Motor neuron (in vitro differentiated cells): ENCODE measurements around the gene STAM2. TPM values are rescaled to one million over a fixed set of nuclear protein-coding genes. Genes with fewer than 3 reads are reported as not detected.
"Not testable (repeated sequence)": the region's sequence is repeated elsewhere in the genome, so short reads cannot be mapped to it uniquely, and the experiment has no call there.

ENCODE experiments used
- ATAC-seq, 8 experiments: fragments of 200-7000 bp; cut with Tn5 transposase; replicated peaks in 6 of 8; 2 replicates each; pipeline ENCODE4 v1.8.0; 2021; ENCODE audit warnings: mild to moderate bottlenecking in 8 of 8, moderate library complexity in 8 of 8
- H3K27ac ChIP-seq, 2 donors: fragments of 250-450 bp; sonication (Bioruptor Pico); 2 replicates each; pipeline ENCODE4 v1.9.0; 2021; ENCODE audit warnings: antibody characterized with exemption in 2 of 2, mild to moderate bottlenecking in 2 of 2, moderate library complexity in 1 of 2
- H3K4me1 ChIP-seq, 2 donors: fragments of 250-450 bp; sonication (Bioruptor Pico); replicated peaks in 1 of 2; 2 replicates each; pipeline ENCODE4 v1.6.1; 2021; ENCODE audit warnings: antibody characterized with exemption in 2 of 2, mild to moderate bottlenecking in 2 of 2, moderate library complexity in 1 of 2
- H3K4me3 ChIP-seq, 5 donors: fragments of 250-450 bp; sonication (Bioruptor Pico); 2 replicates each; pipeline ENCODE4 v1.9.0; 2021; ENCODE audit warnings: antibody characterized with exemption in 5 of 5, mild to moderate bottlenecking in 5 of 5, moderate library complexity in 4 of 5
- WGBS, 10 experiments: fragments of 450-650 bp; shearing (Covaris generic); methylation state at CpG; one replicate each; pipeline ENCODE4 v1.0.0; 2022; 5-methylcytosine and 5-hydroxymethylcytosine counted together
- in situ Hi-C, 9 experiments: fragments of 400-800 bp; cut with MboI; loops; one replicate each; pipeline ENCODE4 v1.15.0; 2021; ENCODE audit warnings: low sequenced_read_pairs in 9 of 9, low pct_unique_long_range_greater_than_20kb in 2 of 9; ENCODE audit not compliant: unreplicated experiment in 9 of 9
- total RNA-seq, 8 experiments: library from RNA; unstranded; fragments of 300-600 nt; gene quantifications; 2 replicates each; pipeline versions ENCODE4 v1.2.3 to v1.2.4, GENCODE V29; 2022

STAM2 gene
- total RNA-seq, 8 experiments from 2014 or later: 14.3 to 43.9 (median 22.2) TPM

- no CpG with 5 or more reads among the region's 73 CpGs for WGBS, 10 experiments
- Histone ChIP-seq H3K27ac (no peak within 1 kb of the TSS), H3K4me3 (peak within 1 kb of the TSS; percentile 45 to 62 (median 53)), H3K4me1 (peaks cover 0 to 4% of the 10 kb centered on the region in 2 donors)
- peak; percentile 9 to 89 (median 84) for ATAC-seq
- in situ Hi-C loops: no loop called here
These were observed 76.8 kb downstream of the STAM2 start, which contains the start of gene CACNB4 for GRCh38 chr2:152098496-152099366. Gene CACNB4 (minus strand): TSS chr2:152099044.

GRCh38 chr2:152097801-152098495, 77.6 kb downstream of the STAM2 start:
- 0 to 20% (median 1%) methylated on average over 1 to 18 of the region's 52 CpGs; no CpG with 5 or more reads in 1 of the 10 experiments for WGBS, 10 experiments
- H3K27ac ChIP-seq: no peak overlapping the region
- peak; percentile 52 to 77 (median 58) for ATAC-seq
- peaks cover 0 to 4% of the 10 kb centered on the region in 2 donors for H3K4me1 ChIP-seq
- in situ Hi-C loops: no loop called here
- peak overlapping the region; percentile 45 to 62 (median 53) for H3K4me3 ChIP-seq

GRCh38 chr2:152097290-152097800, 78.2 kb downstream of the STAM2 start:
- Histone ChIP-seq H3K27ac (no peak overlapping the region), H3K4me1 (peaks cover 0 to 4% of the 10 kb centered on the region in 2 donors), H3K4me3 (peak overlapping the region; percentile 45 to 62 (median 53))
- peak in 6 of 8 experiments; percentile 5 to 56 (median 32) for ATAC-seq
- 0 to 19% (median 4%) methylated on average over 1 to 11 of the region's 13 CpGs; no CpG with 5 or more reads in 2 of the 10 experiments for WGBS, 10 experiments
- in situ Hi-C loops: no loop called here

GRCh38 chr2:152095146-152095545, 80.4 kb downstream of the STAM2 start:
- in situ Hi-C loops: no loop called here
- peak in 1 of 8 experiments; percentile 2 for ATAC-seq
- Histone ChIP-seq H3K4me3 (no peak overlapping the region), H3K4me1 (peaks cover 0 to 4% of the 10 kb centered on the region in 2 donors), H3K27ac (no peak overlapping the region)
- WGBS, 10 experiments: 13 to 100% (median 67%) methylated on average over 1 of the region's 1 CpG; no CpG with 5 or more reads in 1 of the 10 experiments

GRCh38 chr2:152094014-152094413, 81.5 kb downstream of the STAM2 start:
- in situ Hi-C loops: no loop called here
- no peak for ATAC-seq
- no peak overlapping the region for H3K27ac ChIP-seq
- H3K4me1 ChIP-seq: no peaks in the 10 kb centered on the region
- H3K4me3 ChIP-seq: no peak overlapping the region
- WGBS, 10 experiments: 57 to 100% (median 91%) methylated on average over 1 to 2 of the region's 2 CpGs; no CpG with 5 or more reads in 2 of the 10 experiments

GRCh38 chr2:152093464-152093863, 82.1 kb downstream of the STAM2 start:
- no peak overlapping the region for H3K4me3 ChIP-seq
- 29 to 100% (median 85%) methylated on average over 1 to 2 of the region's 2 CpGs; no CpG with 5 or more reads in 4 of the 10 experiments for WGBS, 10 experiments
- ATAC-seq: peak in 1 of 8 experiments; percentile 34
- in situ Hi-C loops: no loop called here
- H3K4me1 ChIP-seq: no peaks in the 10 kb centered on the region
- H3K27ac ChIP-seq: no peak overlapping the region

GRCh38 chr2:152092095-152092494, 83.5 kb downstream of the STAM2 start:
- in situ Hi-C loops: no loop called here
- 0 to 100% (median 84%) methylated on average over 1 to 2 of the region's 2 CpGs for WGBS, 10 experiments
- Histone ChIP-seq H3K4me1 (no peaks in the 10 kb centered on the region), H3K4me3 (no peak overlapping the region), H3K27ac (no peak overlapping the region)
- ATAC-seq: peak in 2 of 8 experiments; percentile 24 to 61

GRCh38 chr2:152090726-152091125, 84.8 kb downstream of the STAM2 start:
- H3K4me1 ChIP-seq, ATAC-seq, in situ Hi-C loops, H3K4me3 ChIP-seq, H3K27ac ChIP-seq: not testable (repeated sequence)
- WGBS, 10 experiments: 66 to 100% (median 97%) methylated on average over 1 to 4 of the region's 4 CpGs; no CpG with 5 or more reads in 1 of the 10 experiments

GRCh38 chr2:152089238-152089637, 86.3 kb downstream of the STAM2 start:
- in situ Hi-C loops: no loop called here
- Histone ChIP-seq H3K4me1 (no peaks in the 10 kb centered on the region), H3K4me3 (no peak overlapping the region), H3K27ac (no peak overlapping the region)
- WGBS, 10 experiments: 59 to 100% (median 100%) methylated on average over 1 to 2 of the region's 2 CpGs; no CpG with 5 or more reads in 4 of the 10 experiments
- no peak for ATAC-seq

- Histone ChIP-seq H3K4me3 (no peak overlapping the region), H3K27ac (no peak overlapping the region), H3K4me1 (no peaks in the 10 kb centered on the region)
- in situ Hi-C loops: no loop called here
- ATAC-seq: no peak
- WGBS, 10 experiments: 9 to 94% (median 75%) methylated on average over 1 to 3 of the region's 3 CpGs; no CpG with 5 or more reads in 2 of the 10 experiments
These were observed 87.6 kb downstream of the STAM2 start for GRCh38 chr2:152088006-152088405.

- H3K27ac ChIP-seq: no peak overlapping the region
- no peaks in the 10 kb centered on the region for H3K4me1 ChIP-seq
- ATAC-seq: no peak
- in situ Hi-C loops: no loop called here
- WGBS, 10 experiments: 50 to 100% (median 92%) methylated on average over 1 to 2 of the region's 2 CpGs; no CpG with 5 or more reads in 1 of the 10 experiments
- no peak overlapping the region for H3K4me3 ChIP-seq
These were observed 89.3 kb downstream of the STAM2 start for GRCh38 chr2:152086231-152086630.

- no peak overlapping the region for H3K27ac ChIP-seq
- peak in 1 of 8 experiments; percentile 12 for ATAC-seq
- in situ Hi-C loops: no loop called here
- no peak overlapping the region for H3K4me3 ChIP-seq
- WGBS, 10 experiments: 58 to 96% (median 78%) methylated on average over 1 to 6 of the region's 6 CpGs; no CpG with 5 or more reads in 1 of the 10 experiments
- H3K4me1 ChIP-seq: no peaks in the 10 kb centered on the region
These were observed 91.5 kb downstream of the STAM2 start for GRCh38 chr2:152084076-152084475.
